ENCODE measurements around the gene PRMT9.

DNA sequence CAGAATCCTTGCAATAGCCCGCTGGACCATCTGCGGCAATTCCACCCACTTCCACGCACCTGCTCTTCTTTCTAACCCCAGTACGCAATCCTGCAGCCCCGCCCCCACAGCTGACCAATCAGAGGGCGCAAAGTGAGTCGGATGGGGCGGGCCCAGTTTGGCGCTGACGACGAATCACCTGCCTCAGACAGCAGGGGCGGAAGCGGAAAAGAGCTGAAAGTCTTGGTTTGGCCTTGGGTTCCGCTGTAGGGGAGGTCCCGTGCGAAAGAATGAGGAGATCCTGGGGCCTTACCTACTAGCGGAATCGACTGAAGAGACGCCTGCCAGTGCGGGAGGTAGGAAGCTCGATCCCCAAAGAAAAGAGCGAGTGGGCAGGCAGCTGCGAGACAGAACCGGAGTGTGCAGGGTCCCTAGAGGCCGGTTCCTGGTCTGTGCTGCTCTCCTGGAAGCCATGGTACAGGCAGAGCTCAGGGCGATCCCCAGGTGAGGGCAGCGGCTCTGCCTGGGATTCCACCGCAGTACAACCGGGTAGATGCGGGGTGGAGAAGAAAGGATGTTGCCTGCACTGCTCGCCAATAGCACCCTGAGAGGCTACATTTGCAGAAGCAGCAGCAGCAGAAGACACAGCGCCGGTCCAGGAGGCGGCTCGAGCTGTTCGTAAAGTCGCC is 66.7 kb downstream of the PRMT9 start, which contains the start of gene TMEM184C:
- TF ChIP-seq POLR2AphosphoS5 (IDR thresholded peaks at IDR 0.05) (peak; percentile 61 to 87 (median 81)), EP300 (IDR thresholded peaks at IDR 0.05) (no peak), POLR2A (IDR thresholded peaks at IDR 0.05) (peak in 2 of 4 donors; percentile 52 to 56)
- TF ChIP-seq, protein P1, sequence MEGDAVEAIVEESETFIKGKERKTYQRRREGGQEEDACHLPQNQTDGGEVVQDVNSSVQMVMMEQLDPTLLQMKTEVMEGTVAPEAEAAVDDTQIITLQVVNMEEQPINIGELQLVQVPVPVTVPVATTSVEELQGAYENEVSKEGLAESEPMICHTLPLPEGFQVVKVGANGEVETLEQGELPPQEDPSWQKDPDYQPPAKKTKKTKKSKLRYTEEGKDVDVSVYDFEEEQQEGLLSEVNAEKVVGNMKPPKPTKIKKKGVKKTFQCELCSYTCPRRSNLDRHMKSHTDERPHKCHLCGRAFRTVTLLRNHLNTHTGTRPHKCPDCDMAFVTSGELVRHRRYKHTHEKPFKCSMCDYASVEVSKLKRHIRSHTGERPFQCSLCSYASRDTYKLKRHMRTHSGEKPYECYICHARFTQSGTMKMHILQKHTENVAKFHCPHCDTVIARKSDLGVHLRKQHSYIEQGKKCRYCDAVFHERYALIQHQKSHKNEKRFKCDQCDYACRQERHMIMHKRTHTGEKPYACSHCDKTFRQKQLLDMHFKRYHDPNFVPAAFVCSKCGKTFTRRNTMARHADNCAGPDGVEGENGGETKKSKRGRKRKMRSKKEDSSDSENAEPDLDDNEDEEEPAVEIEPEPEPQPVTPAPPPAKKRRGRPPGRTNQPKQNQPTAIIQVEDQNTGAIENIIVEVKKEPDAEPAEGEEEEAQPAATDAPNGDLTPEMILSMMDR (IDR thresholded peaks at IDR 0.05) = peak in 2 of 7 experiments; percentile 21 to 30
